BLaER1 treated with 17β-estradiol and CSF1 and Interleukin-3, amounts not matched to agents 10 nM and 100 nM (cell line): ENCODE measurements around the gene PPM1E.

Source experiments
- H3K27ac ChIP-seq, 11 experiments: shearing (Covaris generic); formaldehyde crosslinking; 2 replicates each; pipeline ENCODE4 v1.8.1; 2022
- H3K27me3 ChIP-seq, 11 experiments: shearing (Covaris generic); formaldehyde crosslinking; 2 replicates each; pipeline ENCODE4 v1.8.1; 2022
- H3K36me3 ChIP-seq, 11 experiments: shearing (Covaris generic); formaldehyde crosslinking; 2 replicates each; pipeline ENCODE4 v1.8.1; 2022
- H3K4me1 ChIP-seq, 10 experiments: shearing (Covaris generic); formaldehyde crosslinking; 2 replicates each; pipeline ENCODE4 v1.8.1; 2022
- H3K4me2 ChIP-seq, 11 experiments: shearing (Covaris generic); formaldehyde crosslinking; 2 replicates each; pipeline ENCODE4 v1.8.1; 2022
- H3K4me3 ChIP-seq, 10 experiments: shearing (Covaris generic); formaldehyde crosslinking; 2 replicates each; pipeline ENCODE4 v1.8.1; 2022
- H3K9ac ChIP-seq, 11 experiments: shearing (Covaris generic); formaldehyde crosslinking; 2 replicates each; pipeline ENCODE4 v1.8.1; 2022
- H3K9me3 ChIP-seq, 11 experiments: shearing (Covaris generic); formaldehyde crosslinking; replicated peaks in 1 of 11; 2 replicates each; pipeline ENCODE4 v1.8.1; 2022
- H4K20me1 ChIP-seq, 11 experiments: shearing (Covaris generic); formaldehyde crosslinking; 2 replicates each; pipeline ENCODE4 v1.8.1; 2022
- Cebpa-rat ChIP-seq, 11 experiments: shearing (Covaris generic); IDR thresholded peaks; 2 replicates each; pipeline ENCODE4 v1.8.1; 2022

Gene PPM1E

DNA sequence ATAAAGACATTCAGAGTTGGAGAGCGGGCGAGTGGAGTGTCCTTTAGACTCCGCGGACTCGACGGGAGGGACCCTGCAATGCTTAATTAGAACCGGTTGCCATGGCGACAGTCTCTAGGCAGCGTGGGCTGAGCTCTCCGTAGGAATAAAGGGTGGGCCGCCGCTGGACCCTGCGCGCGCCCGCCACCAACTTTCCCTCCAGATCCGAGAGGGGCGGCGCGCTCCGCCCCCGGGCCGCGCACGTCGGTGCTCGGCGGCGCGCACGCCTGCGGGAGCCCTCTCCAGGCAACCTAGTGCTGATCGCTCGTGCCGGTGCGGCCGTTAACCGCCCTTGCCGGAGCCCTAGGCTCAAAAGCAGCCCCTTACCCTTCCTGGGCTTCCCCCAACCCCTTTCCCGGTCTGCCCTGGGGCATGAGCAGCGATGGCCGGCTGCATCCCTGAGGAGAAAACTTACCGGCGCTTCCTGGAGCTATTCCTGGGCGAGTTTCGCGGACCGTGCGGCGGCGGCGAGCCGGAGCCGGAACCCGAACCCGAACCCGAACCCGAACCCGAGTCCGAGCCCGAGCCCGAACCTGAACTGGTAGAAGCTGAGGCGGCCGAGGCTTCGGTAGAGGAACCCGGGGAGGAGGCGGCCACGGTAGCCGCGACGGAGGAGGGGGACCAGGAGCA, at the start of gene PPM1E:
PPM1E (plus strand) TSS at position 278 of the 669 bp plus-strand sequence.
- Histone ChIP-seq H3K4me2 (peak within 1 kb of the TSS; percentile 94 to 100 (median 98)), H3K36me3 (no peaks in the 10 kb centered on the region), H3K27me3 (peaks cover 10 to 30% (median 24%) of the 10 kb centered on the region in 11 experiments; a peak in 19 of 22 replicates), H3K4me3 (peak within 1 kb of the TSS; percentile 73 to 93 (median 86)), H3K4me1 (peaks cover 8 to 16% (median 13%) of the 10 kb centered on the region in 10 experiments; a peak in 19 of 20 replicates), H3K9me3 (no peaks in the 10 kb centered on the region), H3K9ac (peak within 1 kb of the TSS; percentile 65 to 80 (median 73)), H4K20me1 (peaks cover 0 to 10% (median 0%) of the 10 kb centered on the region in 11 experiments; a peak in 2 of 22 replicates), H3K27ac (peak within 1 kb of the TSS in 7 of 11 experiments; percentile 13 to 61 (median 28); a peak in 9 of 22 replicates)
- TF ChIP-seq Cebpa-rat (IDR thresholded peaks at IDR 0.05) = no peak

DNA sequence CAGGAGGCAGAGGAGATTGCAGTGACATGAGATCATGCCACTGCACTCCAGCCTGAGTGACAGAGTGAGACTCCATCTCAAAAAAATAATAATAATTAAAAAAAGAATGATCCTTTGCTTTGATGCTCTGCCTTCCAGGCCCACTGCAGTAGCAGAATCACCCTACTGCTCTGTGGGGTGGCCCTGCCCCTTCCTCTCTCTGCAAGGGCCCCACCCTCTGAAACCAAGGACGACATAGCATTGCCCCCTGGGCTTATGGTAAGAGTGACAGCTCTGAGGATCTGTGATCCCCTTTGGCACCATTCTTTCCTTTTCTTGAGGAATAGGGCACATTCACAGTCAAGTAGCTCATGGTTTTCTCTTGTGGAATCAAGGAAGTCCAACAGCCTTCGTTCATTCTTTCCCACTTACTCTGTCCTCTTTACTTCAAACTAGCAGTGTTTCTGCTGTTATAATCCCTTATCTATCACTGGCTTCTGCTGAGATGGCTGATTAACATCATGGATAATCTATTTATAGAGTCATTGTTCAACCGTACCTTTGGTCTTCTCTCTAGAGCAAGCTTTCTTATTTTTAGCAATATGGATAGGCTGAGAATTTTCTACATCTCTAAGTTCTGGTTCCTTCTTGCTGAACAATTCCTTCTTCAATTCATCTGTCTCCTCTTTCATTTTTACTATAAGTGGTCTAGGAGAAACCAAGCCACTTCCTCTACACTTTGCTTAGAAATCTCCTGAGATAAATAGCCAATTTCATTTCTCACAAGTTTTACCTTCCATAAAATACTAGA, 49.1 kb upstream of the PPM1E start:
- Histone ChIP-seq H3K9me3 (no peaks in the 10 kb centered on the region), H3K4me1 (peaks cover 0 to 13% (median 8%) of the 10 kb centered on the region in 10 experiments; a peak in 15 of 20 replicates), H3K27me3 (no peaks in the 10 kb centered on the region), H4K20me1 (no peaks in the 10 kb centered on the region), H3K9ac (peak overlapping the region in 1 of 11 experiments; percentile 28; a peak in 1 of 22 replicates), H3K4me3 (no peak overlapping the region), H3K36me3 (peaks cover 59 to 94% (median 83%) of the 10 kb centered on the region in 11 experiments), H3K27ac (peak overlapping the region in 1 of 11 experiments; percentile 14; a peak in 1 of 22 replicates), H3K4me2 (peak overlapping the region in 5 of 11 experiments; percentile 3 to 48 (median 39); a peak in 6 of 22 replicates)
- no peak for TF ChIP-seq Cebpa-rat (IDR thresholded peaks at IDR 0.05)

DNA sequence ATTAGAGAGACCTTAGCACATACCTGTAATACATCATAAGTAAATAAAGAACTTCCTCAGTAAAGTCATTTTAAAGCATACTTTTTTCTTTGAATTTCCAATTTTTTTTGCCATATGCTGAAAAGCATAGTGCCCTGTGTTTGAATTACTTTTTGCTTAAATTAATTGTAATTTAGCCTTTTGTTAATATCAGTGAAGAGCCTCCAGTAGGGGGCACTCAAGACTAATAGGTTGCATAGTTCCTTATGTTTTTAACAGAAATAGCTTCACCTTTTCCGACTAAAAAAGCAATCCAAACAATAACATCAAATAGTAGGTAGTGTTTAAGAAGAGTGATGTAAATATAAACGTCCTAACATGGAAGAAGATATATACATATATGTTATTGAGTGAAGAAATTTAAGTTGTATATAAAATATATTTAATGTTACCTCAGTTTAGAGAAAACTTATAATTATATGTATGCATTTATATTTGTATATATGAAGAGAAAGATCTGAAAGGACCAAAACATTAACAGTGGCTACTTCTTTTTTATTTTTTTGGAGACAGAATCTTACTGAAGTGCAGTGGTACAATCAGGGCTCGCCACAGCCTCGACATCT, 44.6 kb upstream of the PPM1E start:
- peaks cover 0 to 10% (median 8%) of the 10 kb centered on the region in 10 experiments; a peak in 15 of 20 replicates for H3K4me1 ChIP-seq
- H3K27me3 ChIP-seq = no peaks in the 10 kb centered on the region
- H3K9me3 ChIP-seq = no peaks in the 10 kb centered on the region
- no peak overlapping the region for H3K9ac ChIP-seq
- H3K36me3 ChIP-seq = peaks cover 45 to 97% (median 84%) of the 10 kb centered on the region in 11 experiments
- TF ChIP-seq Cebpa-rat (IDR thresholded peaks at IDR 0.05) = no peak
- H3K27ac ChIP-seq = no peak overlapping the region
- no peaks in the 10 kb centered on the region for H4K20me1 ChIP-seq
- no peak overlapping the region for H3K4me3 ChIP-seq
- H3K4me2 ChIP-seq = no peak overlapping the region

DNA sequence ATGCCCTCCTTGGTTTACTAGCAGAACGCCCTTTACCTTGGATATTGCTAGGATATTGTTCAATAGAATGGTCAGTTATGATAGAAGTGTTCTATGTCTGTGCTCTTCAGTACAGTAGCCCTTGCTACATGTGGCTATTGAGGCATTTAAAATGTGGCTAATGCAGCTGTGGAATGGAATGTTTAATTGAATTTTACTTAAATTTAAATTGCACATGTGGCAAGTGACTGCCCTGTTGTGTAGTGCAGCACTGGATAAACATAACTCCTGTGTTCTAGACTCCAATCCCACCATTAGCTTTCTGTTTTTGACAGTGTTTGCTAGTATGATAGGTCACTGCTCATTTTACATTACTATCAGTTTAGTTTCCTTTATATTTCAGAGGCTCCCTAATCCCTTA, 33.4 kb upstream of the PPM1E start:
- Histone ChIP-seq H4K20me1 (no peaks in the 10 kb centered on the region), H3K36me3 (peaks cover 70 to 93% (median 86%) of the 10 kb centered on the region in 11 experiments), H3K27me3 (no peaks in the 10 kb centered on the region), H3K9ac (no peak overlapping the region), H3K9me3 (no peaks in the 10 kb centered on the region), H3K4me2 (no peak overlapping the region), H3K4me3 (no peak overlapping the region), H3K4me1 (no peaks in the 10 kb centered on the region), H3K27ac (no peak overlapping the region)
- no peak for TF ChIP-seq Cebpa-rat (IDR thresholded peaks at IDR 0.05)

DNA sequence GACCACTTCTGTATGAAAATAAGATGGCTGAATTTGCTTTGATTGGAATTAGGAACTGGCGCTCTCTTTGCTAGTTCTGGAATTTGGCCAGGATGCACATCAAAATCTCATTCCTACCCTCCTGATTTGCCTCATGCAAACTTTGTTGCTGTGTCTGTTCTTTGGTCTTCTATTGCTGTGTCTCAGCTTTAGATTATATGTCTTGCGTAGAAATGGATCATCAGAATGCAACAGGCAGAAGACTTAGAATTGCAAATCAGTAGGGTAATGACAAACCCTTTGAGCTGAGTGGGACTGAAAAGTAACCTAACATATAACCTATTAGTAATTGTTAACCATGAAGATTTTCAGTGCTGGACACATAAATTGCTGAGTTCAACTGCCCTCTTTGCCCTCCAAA, 33.0 kb upstream of the PPM1E start:
- no peak for TF ChIP-seq Cebpa-rat (IDR thresholded peaks at IDR 0.05)
- Histone ChIP-seq H3K36me3 (peaks cover 68 to 92% (median 87%) of the 10 kb centered on the region in 11 experiments), H3K9me3 (no peaks in the 10 kb centered on the region), H3K27me3 (no peaks in the 10 kb centered on the region), H3K27ac (no peak overlapping the region), H3K9ac (no peak overlapping the region), H4K20me1 (no peaks in the 10 kb centered on the region), H3K4me3 (no peak overlapping the region), H3K4me2 (no peak overlapping the region), H3K4me1 (no peaks in the 10 kb centered on the region)

DNA sequence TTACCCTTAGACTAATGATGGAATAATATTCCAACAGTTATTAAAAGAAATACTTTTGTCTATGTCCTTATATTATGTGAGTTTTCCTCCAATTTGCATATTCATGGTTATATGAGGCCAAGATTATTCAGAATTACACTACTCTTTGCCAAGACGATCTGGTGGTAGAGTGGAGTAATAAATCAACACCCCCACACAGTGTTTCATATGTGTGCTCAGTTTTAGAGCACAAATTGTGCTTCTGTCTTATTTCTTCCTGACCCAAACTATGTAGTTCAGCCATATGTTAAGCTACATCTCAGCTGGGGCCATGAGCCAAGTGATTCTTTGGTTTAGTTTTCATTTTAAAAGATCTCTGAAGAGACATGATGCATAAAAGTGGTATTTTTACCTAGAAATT, 26.9 kb upstream of the PPM1E start:
- no peak for TF ChIP-seq Cebpa-rat (IDR thresholded peaks at IDR 0.05)
- no peaks in the 10 kb centered on the region; a peak in 1 of 22 replicates for H4K20me1 ChIP-seq
- H3K4me1 ChIP-seq = no peaks in the 10 kb centered on the region
- H3K27me3 ChIP-seq = no peaks in the 10 kb centered on the region
- no peak overlapping the region for H3K27ac ChIP-seq
- H3K9ac ChIP-seq = no peak overlapping the region
- no peak overlapping the region for H3K4me2 ChIP-seq
- H3K4me3 ChIP-seq = no peak overlapping the region
- H3K36me3 ChIP-seq = peaks cover 35 to 86% (median 68%) of the 10 kb centered on the region in 11 experiments
- H3K9me3 ChIP-seq = no peaks in the 10 kb centered on the region

DNA sequence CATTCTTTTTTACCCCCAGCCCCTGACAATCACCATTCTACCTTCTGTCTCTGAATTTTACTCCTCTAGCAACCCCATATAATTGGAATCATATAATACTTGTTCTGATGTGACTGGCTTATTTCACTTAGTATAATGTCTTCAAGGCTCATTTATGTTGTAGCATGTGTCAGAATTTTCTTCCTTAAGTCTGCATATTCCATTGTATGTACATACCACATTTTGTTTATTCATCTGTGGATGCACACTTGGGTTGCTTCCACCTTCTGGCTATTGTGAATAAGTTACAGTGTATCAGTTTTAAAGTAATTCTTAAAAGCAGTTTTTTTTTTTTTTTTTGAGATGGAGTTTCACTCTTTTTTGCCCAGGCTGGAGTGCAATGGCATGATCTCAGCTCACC, 24.7 kb upstream of the PPM1E start:
- Histone ChIP-seq H4K20me1 (no peaks in the 10 kb centered on the region; a peak in 1 of 22 replicates), H3K9me3 (no peaks in the 10 kb centered on the region), H3K4me2 (no peak overlapping the region), H3K27me3 (no peaks in the 10 kb centered on the region), H3K36me3 (peaks cover 28 to 86% (median 69%) of the 10 kb centered on the region in 11 experiments), H3K4me3 (no peak overlapping the region), H3K9ac (no peak overlapping the region), H3K4me1 (no peaks in the 10 kb centered on the region), H3K27ac (no peak overlapping the region)
- TF ChIP-seq Cebpa-rat (IDR thresholded peaks at IDR 0.05) = no peak

DNA sequence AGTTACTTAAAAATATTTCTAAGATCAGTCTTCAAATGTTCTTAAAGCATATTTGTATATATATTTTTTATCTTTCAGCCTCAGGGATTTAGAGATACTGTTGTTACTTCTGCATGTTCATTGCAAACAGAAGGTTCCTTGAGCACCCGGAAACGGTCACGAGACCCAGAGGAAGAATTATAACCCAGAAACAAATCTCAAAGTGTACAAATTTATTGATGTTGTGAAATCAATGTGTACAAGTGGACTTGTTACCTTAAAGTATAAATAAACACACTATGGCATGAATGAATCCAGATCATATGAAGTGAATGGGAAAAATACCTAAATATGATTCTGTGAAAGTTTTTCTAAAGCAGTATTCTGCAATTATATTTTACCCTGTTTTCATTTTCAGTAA, 21.6 kb upstream of the PPM1E start:
- no peak overlapping the region for H3K27ac ChIP-seq
- H4K20me1 ChIP-seq = no peaks in the 10 kb centered on the region; a peak in 1 of 22 replicates
- H3K9me3 ChIP-seq = no peaks in the 10 kb centered on the region
- H3K27me3 ChIP-seq = no peaks in the 10 kb centered on the region
- peaks cover 27 to 72% (median 58%) of the 10 kb centered on the region in 11 experiments for H3K36me3 ChIP-seq
- H3K4me1 ChIP-seq = no peaks in the 10 kb centered on the region
- no peak overlapping the region for H3K4me2 ChIP-seq
- TF ChIP-seq Cebpa-rat (IDR thresholded peaks at IDR 0.05) = no peak
- no peak overlapping the region for H3K4me3 ChIP-seq
- H3K9ac ChIP-seq = no peak overlapping the region

DNA sequence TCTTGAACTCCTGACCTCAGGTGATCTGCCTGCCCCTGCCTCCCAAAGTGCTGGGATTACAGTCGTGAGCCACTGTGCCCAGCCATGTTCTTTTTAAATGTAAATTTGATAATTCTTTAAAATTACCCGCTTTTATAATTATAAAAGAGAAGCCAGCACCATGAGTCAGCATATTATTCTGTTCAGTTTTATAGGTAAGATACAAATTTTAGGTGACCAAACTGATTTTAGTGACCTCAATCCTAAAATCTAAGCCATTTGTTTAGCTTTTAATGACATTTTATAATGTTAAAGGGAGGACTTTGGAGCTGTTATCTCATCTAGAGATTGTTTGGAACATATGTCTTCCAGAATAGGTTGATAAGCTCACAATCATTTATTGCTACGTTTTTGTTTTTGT, 20.8 kb upstream of the PPM1E start:
- Histone ChIP-seq H3K4me3 (no peak overlapping the region), H3K27me3 (no peaks in the 10 kb centered on the region), H3K36me3 (peaks cover 20 to 65% (median 50%) of the 10 kb centered on the region in 11 experiments), H4K20me1 (no peaks in the 10 kb centered on the region; a peak in 1 of 22 replicates), H3K27ac (no peak overlapping the region), H3K4me2 (no peak overlapping the region), H3K4me1 (no peaks in the 10 kb centered on the region), H3K9me3 (no peaks in the 10 kb centered on the region), H3K9ac (no peak overlapping the region)
- TF ChIP-seq Cebpa-rat (IDR thresholded peaks at IDR 0.05) = no peak
